ENCODE data around the gene ALG8. TPM values are rescaled to one million over a fixed set of nuclear protein-coding genes. Genes with fewer than 3 reads are reported as not detected.
A peak's percentile ranks its signal among the peaks of the same experiment; 100 is the strongest.

The ALG8 gene
- total and polyA plus RNA-seq, 2 experiments from 2014 or later: 41.6 to 57.2 TPM

DNA sequence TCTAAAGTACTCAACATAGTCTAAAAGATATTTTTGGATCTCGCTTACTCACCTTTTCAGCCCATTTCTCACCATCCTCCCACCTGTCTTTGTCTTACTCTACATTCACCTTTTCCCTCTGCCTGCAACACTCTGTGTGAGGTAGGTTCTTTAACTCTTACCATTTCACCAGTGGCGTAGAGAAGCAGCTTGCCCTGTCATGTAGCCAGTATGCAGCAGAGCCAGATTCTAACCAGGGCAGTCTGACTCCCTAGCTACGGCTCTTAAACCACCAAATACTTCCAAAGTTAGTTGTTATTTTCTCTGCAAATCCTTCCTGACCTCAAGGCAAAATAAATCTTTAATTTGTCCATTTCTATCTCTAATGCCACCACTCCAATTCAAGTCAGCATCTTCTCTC lies 7.5 kb downstream of the ALG8 start:
- 95 to 97% methylated on average over 3 of the region's 3 CpGs for WGBS, 2 experiments (ENCODE audit: low coverage in 1 of 2, low lambda C conversion rate in 2 of 2, missing lambda C conversion rate in 2 of 2)
- in situ Hi-C loops (cut with MboI): loop anchor here (25.0 kb wide), 1 partner anchor 430 kb away; the partner anchor contains the start of gene NARS2
- TF ChIP-seq EZH2phosphoT487 (IDR thresholded peaks at IDR 0.05; ENCODE audit: insufficient read depth, low read depth) (no peak), EZH2 (IDR thresholded peaks at IDR 0.05; ENCODE audit: insufficient read depth, poor library complexity, severe bottlenecking) (no peak)
- Histone ChIP-seq H3K9me2 (ENCODE audit: insufficient read depth) (no peaks in the 10 kb centered on the region), H3K79me2 (ENCODE audit: insufficient read depth) (peaks cover 75% of the 10 kb centered on the region), H3K9me3 (ENCODE audit: low read depth) (no peaks in the 10 kb centered on the region), H3K4me1 (ENCODE audit: insufficient read depth) (no peaks in the 10 kb centered on the region), H3K4me2 (ENCODE audit: unreplicated experiment) (no peak overlapping the region), H3K27ac (no peak overlapping the region), H3F3A (ENCODE audit: insufficient read depth) (no peaks in the 10 kb centered on the region), H3K9ac (no peak overlapping the region), H3K27me3 (replicated peaks; ENCODE audit: insufficient read depth) (no peaks in the 10 kb centered on the region), H3K36me3 (ENCODE audit: low read depth) (no peaks in the 10 kb centered on the region), H4K20me1 (ENCODE audit: insufficient read depth) (no peaks in the 10 kb centered on the region), H2AFZ (no peak overlapping the region), H3K4me3 (no peak overlapping the region)
- DNase-seq: no peak

DNA sequence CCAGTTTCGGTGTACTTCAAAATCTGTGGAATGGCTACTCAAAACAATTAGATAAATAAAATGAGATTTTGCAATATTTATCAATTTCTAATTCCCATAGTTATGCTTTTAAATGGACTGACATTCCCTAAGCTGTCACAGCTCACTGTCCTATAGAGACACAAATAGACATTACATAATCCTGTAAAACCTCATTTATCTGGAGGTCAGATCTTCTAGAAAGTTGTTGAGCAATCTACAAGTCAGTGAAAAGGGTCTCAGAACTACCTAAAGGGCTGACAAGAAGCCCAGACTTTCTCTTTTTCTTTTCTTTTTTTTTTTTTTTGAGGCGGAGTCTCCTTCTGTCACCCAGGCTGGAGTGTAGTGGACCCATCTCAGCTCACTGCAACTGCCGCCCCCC lies 12.0 kb downstream of the ALG8 start:
- TF ChIP-seq EZH2 (IDR thresholded peaks at IDR 0.05; ENCODE audit: insufficient read depth, poor library complexity, severe bottlenecking) (no peak), EZH2phosphoT487 (IDR thresholded peaks at IDR 0.05; ENCODE audit: insufficient read depth, low read depth) (no peak)
- no peaks in the 10 kb centered on the region for H4K20me1 ChIP-seq (ENCODE audit: insufficient read depth)
- DNase-seq: no peak

DNA sequence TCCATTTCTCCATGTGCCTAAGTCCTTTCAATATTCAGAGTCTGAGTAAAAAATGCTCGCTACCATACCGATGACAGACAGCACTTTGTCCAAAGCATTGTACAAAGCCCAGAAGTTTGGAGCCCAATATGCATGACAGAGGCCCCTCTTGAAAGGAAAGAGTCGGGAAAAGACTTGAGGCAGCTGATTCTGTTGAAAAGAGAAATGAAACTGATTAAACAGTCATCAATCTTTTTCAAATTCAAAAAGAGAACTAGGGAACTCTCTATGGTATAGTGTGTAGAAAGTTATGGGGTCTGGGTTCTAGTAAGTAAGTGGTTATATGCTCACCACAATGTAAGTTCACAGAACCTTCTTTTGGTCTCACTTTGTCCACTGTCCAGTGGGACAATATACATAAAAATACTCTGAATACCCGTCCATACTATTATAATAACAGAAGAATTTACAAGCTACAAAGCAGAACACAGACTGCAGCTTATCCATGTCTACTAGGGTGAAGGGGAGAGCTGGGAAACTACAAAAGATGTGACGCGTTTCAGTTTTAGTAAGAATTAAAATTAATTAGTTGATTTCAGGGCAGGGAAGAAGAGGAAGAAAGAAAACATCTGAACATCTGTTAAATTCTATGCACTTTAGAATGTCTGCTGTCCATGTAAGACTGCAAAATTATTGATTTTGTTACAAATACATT lies 26.7 kb downstream of the ALG8 start:
- Histone ChIP-seq H3K9ac (no peak overlapping the region), H3K79me2 (ENCODE audit: insufficient read depth) (no peaks in the 10 kb centered on the region), H3K27ac (no peak overlapping the region), H3K9me3 (ENCODE audit: low read depth) (no peaks in the 10 kb centered on the region), H3K4me3 (no peak overlapping the region), H3K27me3 (replicated peaks; ENCODE audit: insufficient read depth) (no peaks in the 10 kb centered on the region), H3K36me3 (ENCODE audit: low read depth) (peaks cover 12% of the 10 kb centered on the region; the same call in 1 of the 2 replicates), H3K4me1 (ENCODE audit: insufficient read depth) (peaks cover 13% of the 10 kb centered on the region), H3K9me2 (ENCODE audit: insufficient read depth) (no peaks in the 10 kb centered on the region), H3K4me2 (ENCODE audit: unreplicated experiment) (no peak overlapping the region), H4K20me1 (ENCODE audit: insufficient read depth) (no peaks in the 10 kb centered on the region), H2AFZ (no peak overlapping the region), H3F3A (ENCODE audit: insufficient read depth) (peaks cover 14% of the 10 kb centered on the region)
- in situ Hi-C loops (cut with MboI): no loop called here
- DNase-seq: no peak
- WGBS, 2 experiments (ENCODE audit: low coverage in 1 of 2, low lambda C conversion rate in 2 of 2, missing lambda C conversion rate in 2 of 2): 83 to 85% methylated on average over 6 of the region's 6 CpGs
- TF ChIP-seq EZH2phosphoT487 (IDR thresholded peaks at IDR 0.05; ENCODE audit: insufficient read depth, low read depth): no peak
- TF ChIP-seq EZH2 (IDR thresholded peaks at IDR 0.05; ENCODE audit: insufficient read depth, poor library complexity, severe bottlenecking): no peak

More for the DNA sequence above, 12.0 kb downstream of the ALG8 start:
- 95 to 100% methylated on average over 3 of the region's 3 CpGs for WGBS, 2 experiments (ENCODE audit: low coverage in 1 of 2, low lambda C conversion rate in 2 of 2, missing lambda C conversion rate in 2 of 2)
- Histone ChIP-seq H2AFZ (no peak overlapping the region), H3K4me1 (ENCODE audit: insufficient read depth) (no peaks in the 10 kb centered on the region), H3F3A (ENCODE audit: insufficient read depth) (no peaks in the 10 kb centered on the region), H3K27me3 (replicated peaks; ENCODE audit: insufficient read depth) (no peaks in the 10 kb centered on the region), H3K9me2 (ENCODE audit: insufficient read depth) (no peaks in the 10 kb centered on the region), H3K4me2 (ENCODE audit: unreplicated experiment) (no peak overlapping the region), H3K9ac (no peak overlapping the region), H3K36me3 (ENCODE audit: low read depth) (peaks cover 3% of the 10 kb centered on the region; the same call in 1 of the 2 replicates), H3K9me3 (ENCODE audit: low read depth) (no peaks in the 10 kb centered on the region), H3K4me3 (no peak overlapping the region), H3K79me2 (ENCODE audit: insufficient read depth) (peaks cover 41% of the 10 kb centered on the region), H3K27ac (no peak overlapping the region)
- in situ Hi-C loops (cut with MboI): loop anchor here (25.0 kb wide), 1 partner anchor 435 kb away; the partner anchor contains the start of gene NARS2

DNA sequence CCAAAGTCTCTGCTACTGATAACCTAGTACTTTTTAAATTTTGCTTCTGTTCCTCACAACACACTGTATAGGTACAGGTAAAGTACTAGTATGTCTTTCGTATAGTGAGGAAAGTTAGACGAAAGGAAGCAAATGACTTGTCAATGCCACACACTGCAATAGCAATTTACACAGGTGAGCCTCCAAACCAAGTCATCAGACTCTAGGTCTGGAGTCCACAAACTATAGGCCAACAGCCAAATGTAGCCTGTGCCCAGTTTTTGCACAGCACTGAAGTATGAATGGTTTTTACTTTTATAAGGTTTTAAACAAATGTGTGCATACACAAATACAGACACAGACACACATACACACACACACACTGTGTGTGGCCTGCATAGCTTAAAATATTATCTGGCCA lies 28.1 kb downstream of the ALG8 start:
- H2AFZ ChIP-seq: no peak overlapping the region
- no peaks in the 10 kb centered on the region for H3K9me2 ChIP-seq (ENCODE audit: insufficient read depth)
- no peaks in the 10 kb centered on the region for H3K27me3 ChIP-seq (replicated peaks; ENCODE audit: insufficient read depth)
- H3K4me3 ChIP-seq: no peak overlapping the region
- peak overlapping the region; percentile 11 for H3K27ac ChIP-seq
- no peak overlapping the region for H3K4me2 ChIP-seq (ENCODE audit: unreplicated experiment)
- H3K9ac ChIP-seq: no peak overlapping the region
- H3K4me1 ChIP-seq (ENCODE audit: insufficient read depth): peaks cover 13% of the 10 kb centered on the region
- H3F3A ChIP-seq (ENCODE audit: insufficient read depth): peaks cover 14% of the 10 kb centered on the region
- no peaks in the 10 kb centered on the region for H3K79me2 ChIP-seq (ENCODE audit: insufficient read depth)
- no peaks in the 10 kb centered on the region for H4K20me1 ChIP-seq (ENCODE audit: insufficient read depth)
- in situ Hi-C loops (cut with MboI): no loop called here
- peaks cover 12% of the 10 kb centered on the region; the same call in 1 of the 2 replicates for H3K36me3 ChIP-seq (ENCODE audit: low read depth)
- TF ChIP-seq EZH2phosphoT487 (IDR thresholded peaks at IDR 0.05; ENCODE audit: insufficient read depth, low read depth): no peak
- no peak for TF ChIP-seq EZH2 (IDR thresholded peaks at IDR 0.05; ENCODE audit: insufficient read depth, poor library complexity, severe bottlenecking)
- H3K9me3 ChIP-seq (ENCODE audit: low read depth): no peaks in the 10 kb centered on the region
- WGBS, 2 experiments (ENCODE audit: low coverage in 1 of 2, low lambda C conversion rate in 2 of 2, missing lambda C conversion rate in 2 of 2): 95 to 100% methylated on average over 2 of the region's 2 CpGs
- no peak for DNase-seq

Measured in GM23248 (cell line).